Stimulated activated CD4-positive, alpha-beta T cell treated with anti-CD3 and anti-CD28 coated beads, Interleukin-1b, Interleukin-23, amount 100 ng/mL, for 24 hours (primary cell): ENCODE measurements around the gene SNX8.

Source experiments
- DNase-seq, 4 experiments: peaks; one replicate each; pipeline ENCODE4 v3.0.0-alpha.2; 2020; ENCODE audit warnings: low read depth in 4 of 4, low spot score in 1 of 4

SNX8 gene

DNA sequence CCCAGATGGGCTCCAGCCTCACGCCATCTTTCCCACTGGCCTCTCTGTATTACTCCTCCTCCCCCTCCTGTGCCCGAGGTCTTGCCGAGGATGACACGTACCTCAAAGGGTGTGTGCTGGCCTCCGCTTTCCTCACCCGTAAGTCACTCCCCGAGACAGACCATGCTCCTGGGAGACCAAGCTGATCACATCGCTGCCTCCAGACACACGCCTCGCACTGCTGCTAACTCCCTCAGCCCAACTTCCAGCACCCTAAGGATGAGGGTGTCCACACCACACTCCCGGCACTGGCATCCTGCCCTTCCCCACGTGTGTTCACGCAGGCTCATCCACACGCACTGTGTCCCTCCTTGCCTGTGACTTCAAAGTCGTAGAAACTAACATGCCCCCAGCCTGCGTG lies 105.5 kb downstream of the SNX8 start:
- no peak for DNase-seq

DNA sequence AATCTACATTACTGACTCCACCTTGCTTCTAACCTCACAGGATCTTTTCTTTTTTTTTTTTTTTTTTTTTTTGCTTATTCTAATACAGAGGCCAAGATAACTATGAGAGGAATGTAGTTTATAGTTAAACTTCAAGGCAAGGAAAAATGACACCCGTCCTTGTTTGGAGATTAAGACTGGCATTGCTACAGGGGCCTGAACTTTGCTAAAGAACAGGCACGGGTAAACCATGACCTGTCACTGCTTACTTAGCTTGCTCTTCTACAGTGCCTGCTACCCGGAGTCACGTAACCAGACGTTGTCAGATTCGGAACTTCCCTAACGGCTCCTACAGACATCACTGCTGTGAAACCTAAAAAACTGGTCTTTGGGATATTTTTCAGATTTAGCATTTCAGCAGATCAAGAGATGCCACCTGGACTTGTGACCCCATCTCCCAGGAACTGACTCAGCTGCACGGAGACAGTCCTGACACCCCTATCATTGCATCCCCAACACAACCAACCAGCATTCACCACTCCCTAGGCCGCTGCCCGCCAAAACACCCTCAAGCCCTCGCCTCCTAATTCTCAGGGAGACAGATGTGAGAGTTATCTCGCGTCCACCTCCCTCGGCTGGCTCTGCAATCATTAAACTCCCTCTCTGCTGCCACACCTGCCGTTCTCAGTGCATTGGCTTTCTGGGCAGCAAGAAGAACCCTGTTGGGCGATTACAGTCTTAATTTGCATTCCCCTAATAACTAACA lies 109.0 kb downstream of the SNX8 start:
- no peak for DNase-seq

DNA sequence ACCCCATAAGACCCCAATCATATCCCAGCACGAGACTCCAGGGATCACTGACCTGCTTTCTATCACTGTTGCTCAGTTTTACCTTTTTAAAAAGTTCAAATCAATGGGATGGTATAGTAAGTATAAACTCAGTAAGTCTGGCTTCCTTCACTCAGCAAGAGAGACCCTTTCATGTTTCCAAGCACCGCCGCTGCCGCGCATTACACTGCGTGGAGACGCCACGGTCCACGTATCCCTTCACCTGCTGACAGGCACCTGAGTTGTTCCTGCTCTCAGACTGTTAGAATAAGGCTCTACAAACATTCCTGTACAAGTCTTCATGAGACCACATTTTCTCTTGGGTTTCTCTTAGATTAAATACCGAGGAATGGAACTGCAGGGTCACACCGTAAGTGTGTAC lies 109.8 kb downstream of the SNX8 start:
- DNase-seq: no peak

DNA sequence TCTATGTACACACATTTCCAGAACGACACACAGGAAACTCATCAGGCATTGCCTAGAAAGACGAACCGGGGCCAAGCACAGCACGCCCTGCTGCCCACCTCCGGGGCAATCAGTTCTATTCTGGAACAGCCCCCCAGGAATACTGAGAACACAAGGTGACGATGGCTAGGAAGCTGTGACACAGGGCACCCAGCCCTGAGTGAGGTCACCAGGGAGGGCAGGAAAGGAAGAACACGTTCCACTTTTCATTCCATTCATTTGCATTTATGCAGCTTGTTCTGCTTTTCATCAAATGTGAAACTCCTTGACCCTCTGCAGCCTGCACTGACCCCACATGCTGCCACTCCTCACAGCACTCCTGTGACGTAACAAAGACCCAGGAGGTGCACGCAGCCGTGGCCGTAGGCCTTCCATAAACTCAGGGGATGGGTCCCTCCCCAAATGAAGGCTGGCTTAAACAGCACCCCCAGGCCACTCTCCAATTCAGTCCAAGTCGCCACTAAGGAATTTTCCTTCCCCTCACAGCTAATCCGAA lies 110.4 kb downstream of the SNX8 start:
- no peak for DNase-seq

DNA sequence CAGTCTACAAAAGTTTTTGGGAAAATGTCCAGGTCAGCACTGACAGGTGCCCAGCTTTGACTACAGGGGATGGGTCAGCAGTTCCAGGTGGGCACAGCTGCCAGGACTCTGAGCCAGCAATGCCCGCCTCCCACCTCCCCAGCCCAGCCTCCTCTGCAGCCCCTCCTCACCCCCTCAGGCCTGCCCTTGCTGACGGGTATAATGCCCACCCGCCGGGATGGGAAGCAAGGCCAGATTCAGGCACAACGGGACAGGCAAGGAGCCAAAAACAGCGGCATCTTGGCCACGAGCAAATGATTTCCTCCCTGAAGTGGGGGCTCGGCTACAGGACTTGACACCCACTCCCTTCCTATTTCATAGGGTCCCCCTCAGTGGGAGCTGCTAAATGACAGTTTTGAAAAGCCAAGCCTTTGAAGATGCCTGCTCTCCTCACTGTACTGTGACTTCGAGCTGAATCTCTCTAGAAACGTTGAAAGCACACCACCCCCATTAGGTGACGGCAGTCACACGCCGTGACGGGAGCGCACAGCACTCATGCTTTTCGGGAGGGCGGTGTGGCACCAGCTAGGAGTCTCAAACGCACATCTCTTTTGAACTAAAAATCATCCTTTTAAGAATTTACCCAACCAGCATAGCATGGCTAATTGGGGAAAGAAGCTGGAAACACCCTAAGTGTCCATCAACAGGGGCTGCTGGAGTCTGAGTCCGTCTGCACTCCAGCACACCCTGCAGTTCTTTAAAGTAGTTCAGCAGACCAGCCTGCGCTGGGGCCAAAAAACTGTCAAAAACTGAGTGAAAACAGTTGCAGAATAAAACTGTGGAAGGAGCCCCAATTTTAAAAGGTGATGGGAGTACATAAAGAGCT lies 111.1 kb downstream of the SNX8 start:
- DNase-seq: no peak

DNA sequence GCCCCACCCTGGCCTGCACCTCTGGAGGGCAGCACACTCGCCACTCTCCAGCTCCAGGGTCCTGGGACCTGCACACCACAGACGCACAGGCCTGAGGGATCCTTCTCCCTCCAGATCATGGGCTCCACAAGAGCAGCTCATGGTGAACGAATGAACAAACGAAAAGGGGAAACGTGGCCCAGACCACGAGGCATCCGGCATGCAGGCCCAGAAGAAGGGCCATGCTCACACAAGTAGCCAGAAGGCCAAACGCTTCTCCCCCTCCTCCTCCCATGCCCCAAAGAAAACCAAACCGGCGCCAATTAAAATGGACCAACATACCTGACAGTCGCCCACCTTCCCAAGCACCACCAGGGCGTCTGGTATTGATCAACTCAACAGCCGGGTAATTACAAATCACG lies 111.9 kb downstream of the SNX8 start:
- DNase-seq: no peak
